ENCODE data around the gene SMC3. TPM values are rescaled to one million over a fixed set of nuclear protein-coding genes. Genes with fewer than 3 reads are reported as not detected.

Gene SMC3
- total and polyA plus RNA-seq, 10 donors = 10.4 to 41.2 (median 33.8) TPM

DNA sequence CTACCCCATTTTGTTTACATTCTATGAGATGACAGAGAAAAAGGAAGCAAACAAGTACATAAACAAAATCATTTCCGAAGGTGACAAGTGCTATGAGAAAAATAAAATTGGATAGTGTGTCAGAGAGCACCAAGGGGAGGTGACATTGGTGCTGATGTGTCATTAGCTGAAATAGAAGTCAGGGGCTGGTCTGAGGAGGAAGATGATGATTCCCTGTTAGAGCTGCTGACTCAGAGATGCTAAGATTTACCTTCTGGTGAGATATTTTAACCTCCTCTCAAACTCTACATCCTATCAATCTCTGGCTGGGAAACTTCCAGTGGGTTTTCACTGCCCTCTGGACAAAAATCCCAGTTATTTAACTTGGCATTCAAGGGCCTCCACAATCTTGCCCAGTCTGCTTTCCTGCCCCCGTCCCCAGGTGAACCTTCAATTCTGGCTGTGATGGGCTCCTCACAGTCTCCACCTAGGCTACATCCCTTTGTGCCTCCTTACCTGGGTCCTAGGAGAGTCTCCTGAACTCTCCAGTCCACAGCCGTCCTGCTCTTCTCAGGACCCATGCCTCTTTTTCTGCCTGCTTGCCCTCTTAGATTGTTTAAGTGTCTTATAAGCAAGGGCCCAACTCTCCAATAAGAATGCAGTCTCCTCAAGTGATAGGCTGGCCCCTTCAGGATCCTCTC is 43.2 kb upstream of the SMC3 start:
- H3K27ac ChIP-seq = peak overlapping the region in 2 of 8 donors; percentile 13 to 22
- intact Hi-C loops (cut with DNase I; ENCODE audit: low total_unique reads) = no loop called here
- H3K9me3 ChIP-seq = no peaks in the 10 kb centered on the region
- no peaks in the 10 kb centered on the region for H3K27me3 ChIP-seq (replicated peaks in 1 of 7)
- no peak overlapping the region for H3K4me3 ChIP-seq
- TF ChIP-seq POLR2A (IDR thresholded peaks at IDR 0.05) (no peak), POLR2AphosphoS5 (IDR thresholded peaks at IDR 0.05) (no peak)
- TF ChIP-seq, protein P1, sequence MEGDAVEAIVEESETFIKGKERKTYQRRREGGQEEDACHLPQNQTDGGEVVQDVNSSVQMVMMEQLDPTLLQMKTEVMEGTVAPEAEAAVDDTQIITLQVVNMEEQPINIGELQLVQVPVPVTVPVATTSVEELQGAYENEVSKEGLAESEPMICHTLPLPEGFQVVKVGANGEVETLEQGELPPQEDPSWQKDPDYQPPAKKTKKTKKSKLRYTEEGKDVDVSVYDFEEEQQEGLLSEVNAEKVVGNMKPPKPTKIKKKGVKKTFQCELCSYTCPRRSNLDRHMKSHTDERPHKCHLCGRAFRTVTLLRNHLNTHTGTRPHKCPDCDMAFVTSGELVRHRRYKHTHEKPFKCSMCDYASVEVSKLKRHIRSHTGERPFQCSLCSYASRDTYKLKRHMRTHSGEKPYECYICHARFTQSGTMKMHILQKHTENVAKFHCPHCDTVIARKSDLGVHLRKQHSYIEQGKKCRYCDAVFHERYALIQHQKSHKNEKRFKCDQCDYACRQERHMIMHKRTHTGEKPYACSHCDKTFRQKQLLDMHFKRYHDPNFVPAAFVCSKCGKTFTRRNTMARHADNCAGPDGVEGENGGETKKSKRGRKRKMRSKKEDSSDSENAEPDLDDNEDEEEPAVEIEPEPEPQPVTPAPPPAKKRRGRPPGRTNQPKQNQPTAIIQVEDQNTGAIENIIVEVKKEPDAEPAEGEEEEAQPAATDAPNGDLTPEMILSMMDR (IDR thresholded peaks at IDR 0.05 in 8 of 11, conservative IDR thresholded peaks at IDR 0.05 in 3 of 11) = no peak
- H3K4me1 ChIP-seq = peaks cover 5 to 26% (median 15%) of the 10 kb centered on the region in 6 donors
- no peak for DNase-seq
- WGBS, 5 donors = 88 to 93% (median 92%) methylated on average over 3 of the region's 3 CpGs
- no peaks in the 10 kb centered on the region for H3K36me3 ChIP-seq

GRCh38 chr10:110524859-110525232 is 42.6 kb upstream of the SMC3 start:
- H3K27ac ChIP-seq = peak overlapping the region in 4 of 8 donors; percentile 13 to 39 (median 18)
- no peak for DNase-seq
- TF ChIP-seq POLR2A (IDR thresholded peaks at IDR 0.05) (no peak), POLR2AphosphoS5 (IDR thresholded peaks at IDR 0.05) (no peak)
- TF ChIP-seq, protein P1 (IDR thresholded peaks at IDR 0.05 in 8 of 11, conservative IDR thresholded peaks at IDR 0.05 in 3 of 11) = no peak
- intact Hi-C loops (cut with DNase I; ENCODE audit: low total_unique reads) = no loop called here
- 73 to 89% (median 81%) methylated on average over 2 of the region's 2 CpGs for WGBS, 5 donors
- H3K36me3 ChIP-seq = no peaks in the 10 kb centered on the region
- no peak overlapping the region for H3K4me3 ChIP-seq
- peaks cover 5 to 31% (median 19%) of the 10 kb centered on the region in 6 donors for H3K4me1 ChIP-seq
- H3K9me3 ChIP-seq = no peaks in the 10 kb centered on the region
- H3K27me3 ChIP-seq (replicated peaks in 1 of 7) = peaks cover 0 to 5% (median 0%) of the 10 kb centered on the region in 7 donors

- TF ChIP-seq, protein P1 (IDR thresholded peaks at IDR 0.05 in 8 of 11, conservative IDR thresholded peaks at IDR 0.05 in 3 of 11) = no peak
- TF ChIP-seq POLR2AphosphoS5 (IDR thresholded peaks at IDR 0.05) (peak in 1 of 3 donors; percentile 4), POLR2A (IDR thresholded peaks at IDR 0.05) (no peak)
- Histone ChIP-seq H3K27me3 (replicated peaks in 1 of 7) (peaks cover 0 to 13% (median 0%) of the 10 kb centered on the region in 7 donors), H3K27ac (peak overlapping the region in 5 of 8 donors; percentile 8 to 51 (median 33)), H3K4me1 (peaks cover 5 to 39% (median 27%) of the 10 kb centered on the region in 6 donors), H3K9me3 (no peaks in the 10 kb centered on the region), H3K4me3 (no peak overlapping the region), H3K36me3 (no peaks in the 10 kb centered on the region)
- intact Hi-C loops (cut with DNase I; ENCODE audit: low total_unique reads) = no loop called here
- no peak for DNase-seq
- 57 to 70% (median 59%) methylated on average over 9 of the region's 9 CpGs for WGBS, 5 donors
Observed at GRCh38 chr10:110525349-110526260, 41.9 kb upstream of the SMC3 start.

All from spleen (tissue), 11 donors.